GM12864 (cell line): ENCODE data around the gene MRPL36.
"Not testable (repeated sequence)": the region's sequence is repeated elsewhere in the genome, so short reads cannot be mapped to it uniquely, and the experiment has no call there.

ENCODE experiments used
- DNase-seq: peaks from one replicate; pipeline ENCODE4 v3.0.0-alpha.2; 2011; ENCODE audit warnings: low read depth
- H3K4me3 ChIP-seq: 2 replicates; pipeline ENCODE4 v1.5.1; 2011; ENCODE audit warnings: mild to moderate bottlenecking, low read depth, low read length, control low read depth
- TF ChIP-seq, protein P1 (sequence below): IDR thresholded peaks from 2 replicates; pipeline ENCODE4 v1.5.1; 2011; ENCODE audit warnings: low read depth, mild to moderate bottlenecking, moderate library complexity, low read length, control low read depth, inconsistent platforms; ENCODE audit errors: missing control alignments

The MRPL36 gene

DNA sequence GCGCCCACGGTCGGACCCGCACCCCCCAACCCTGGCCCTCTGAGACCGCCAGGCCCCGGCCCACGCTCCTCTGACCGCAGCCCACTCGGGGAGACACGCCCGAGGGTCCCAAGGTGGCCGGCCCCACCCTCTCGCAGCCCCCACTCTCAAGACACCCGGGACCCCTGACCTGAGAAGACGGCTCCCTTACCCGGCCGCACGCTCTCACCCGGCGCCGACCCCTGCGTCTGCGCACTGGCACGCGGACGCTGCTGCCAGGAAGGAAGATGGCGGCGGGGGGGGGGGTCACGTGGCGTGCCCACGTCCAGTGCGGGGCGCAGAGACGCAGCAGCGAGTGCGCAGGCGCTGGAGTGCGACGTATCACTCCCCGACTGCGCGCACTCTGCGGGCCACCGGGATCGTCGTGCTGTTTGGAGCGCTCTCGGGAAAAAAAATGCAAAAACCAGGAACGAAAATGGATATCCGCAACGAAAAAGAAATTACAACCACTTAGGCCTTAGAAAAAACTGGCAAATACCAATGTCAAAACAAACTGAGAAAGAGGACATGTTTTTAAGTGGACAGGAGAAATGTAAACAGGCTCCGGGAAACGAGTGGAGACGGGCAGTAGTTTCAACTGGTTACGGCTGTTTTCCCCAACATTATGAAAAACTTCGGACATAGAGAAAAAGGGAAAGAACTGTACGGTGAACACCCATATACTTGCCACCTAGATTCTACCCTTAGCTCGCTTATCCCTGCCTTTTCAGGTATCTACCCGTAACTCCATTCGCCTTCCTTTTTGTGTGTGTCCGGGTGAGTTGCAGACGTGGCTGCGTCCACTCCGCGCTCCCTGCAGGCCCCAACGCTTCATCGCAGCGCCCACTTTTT is at the start of gene MRPL36:
TSS of gene MRPL36 (minus strand) at position 236 of the 870 bp plus-strand sequence. CDS start 902 bp downstream, outside the sequence.
- TF ChIP-seq, protein P1, sequence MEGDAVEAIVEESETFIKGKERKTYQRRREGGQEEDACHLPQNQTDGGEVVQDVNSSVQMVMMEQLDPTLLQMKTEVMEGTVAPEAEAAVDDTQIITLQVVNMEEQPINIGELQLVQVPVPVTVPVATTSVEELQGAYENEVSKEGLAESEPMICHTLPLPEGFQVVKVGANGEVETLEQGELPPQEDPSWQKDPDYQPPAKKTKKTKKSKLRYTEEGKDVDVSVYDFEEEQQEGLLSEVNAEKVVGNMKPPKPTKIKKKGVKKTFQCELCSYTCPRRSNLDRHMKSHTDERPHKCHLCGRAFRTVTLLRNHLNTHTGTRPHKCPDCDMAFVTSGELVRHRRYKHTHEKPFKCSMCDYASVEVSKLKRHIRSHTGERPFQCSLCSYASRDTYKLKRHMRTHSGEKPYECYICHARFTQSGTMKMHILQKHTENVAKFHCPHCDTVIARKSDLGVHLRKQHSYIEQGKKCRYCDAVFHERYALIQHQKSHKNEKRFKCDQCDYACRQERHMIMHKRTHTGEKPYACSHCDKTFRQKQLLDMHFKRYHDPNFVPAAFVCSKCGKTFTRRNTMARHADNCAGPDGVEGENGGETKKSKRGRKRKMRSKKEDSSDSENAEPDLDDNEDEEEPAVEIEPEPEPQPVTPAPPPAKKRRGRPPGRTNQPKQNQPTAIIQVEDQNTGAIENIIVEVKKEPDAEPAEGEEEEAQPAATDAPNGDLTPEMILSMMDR, result no peak
- H3K4me3 ChIP-seq, result peak within 1 kb of the TSS; percentile 98
- DNase-seq, result peak; percentile 64

DNA sequence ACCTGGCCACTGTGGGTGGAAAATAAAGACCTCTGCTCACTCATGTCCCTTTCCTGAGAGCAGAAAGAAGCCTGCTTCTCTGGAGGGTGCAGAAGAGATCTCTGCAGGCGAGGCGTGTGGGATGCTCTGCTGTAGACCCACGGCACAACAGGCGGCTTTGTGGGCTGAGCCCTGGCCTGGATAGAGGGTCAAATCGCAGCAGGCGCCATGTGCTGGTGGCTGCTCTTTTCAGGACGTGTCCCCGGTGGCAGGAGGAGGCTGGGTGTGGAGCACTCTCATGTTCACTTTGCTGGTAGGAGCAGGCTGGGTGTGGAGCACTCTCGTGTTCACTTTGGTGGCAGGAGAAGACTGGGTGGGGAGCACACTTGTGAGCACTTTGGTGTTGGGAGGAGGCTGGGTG is 48.0 kb upstream of the MRPL36 start:
- TF ChIP-seq, protein P1, result no peak
- no peak overlapping the region for H3K4me3 ChIP-seq
- DNase-seq, result no peak

DNA sequence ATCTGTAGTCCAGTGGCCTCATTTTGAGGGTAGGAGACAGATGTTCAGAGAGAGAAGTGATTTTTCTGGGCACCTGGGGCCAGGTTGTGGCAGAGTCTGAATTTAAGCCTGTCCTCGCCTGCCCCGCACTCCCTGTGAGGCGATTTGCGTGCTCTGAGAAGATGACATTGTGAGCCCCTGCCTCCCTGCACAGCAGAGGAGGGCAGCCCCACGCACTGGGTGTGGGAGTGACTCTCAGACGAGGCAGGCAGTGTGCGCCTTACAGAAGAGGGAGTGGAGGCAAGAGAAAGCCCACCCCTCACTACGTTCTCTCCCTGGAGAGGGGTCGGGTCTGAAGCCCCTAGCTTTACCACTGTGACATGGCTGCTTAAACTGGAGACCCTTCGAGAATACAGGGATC is 47.4 kb upstream of the MRPL36 start:
- DNase-seq, result no peak

DNA sequence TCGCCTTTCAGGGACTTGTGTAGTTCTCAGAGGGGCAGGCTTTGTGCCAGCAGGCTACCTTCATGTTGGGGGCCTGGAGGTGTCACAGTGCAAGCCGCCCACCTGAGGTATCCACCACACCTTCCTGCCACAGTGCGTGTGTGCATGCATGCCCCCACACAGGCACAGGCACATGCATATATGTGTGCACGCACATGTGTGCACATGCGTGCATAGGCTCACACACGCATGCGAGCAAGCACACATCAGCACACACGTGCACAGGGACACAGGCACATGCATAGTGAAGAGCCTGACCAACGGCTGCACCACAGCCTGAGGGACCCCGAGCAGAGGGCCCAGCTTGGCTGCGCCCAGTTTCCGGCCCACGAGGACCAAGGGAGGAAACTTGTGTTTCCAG is 46.9 kb upstream of the MRPL36 start:
- TF ChIP-seq, protein P1, result no peak
- H3K4me3 ChIP-seq, result no peak overlapping the region
- DNase-seq, result no peak

More for the DNA sequence above, 47.4 kb upstream of the MRPL36 start:
- TF ChIP-seq, protein P1, result no peak
- H3K4me3 ChIP-seq, result no peak overlapping the region

DNA sequence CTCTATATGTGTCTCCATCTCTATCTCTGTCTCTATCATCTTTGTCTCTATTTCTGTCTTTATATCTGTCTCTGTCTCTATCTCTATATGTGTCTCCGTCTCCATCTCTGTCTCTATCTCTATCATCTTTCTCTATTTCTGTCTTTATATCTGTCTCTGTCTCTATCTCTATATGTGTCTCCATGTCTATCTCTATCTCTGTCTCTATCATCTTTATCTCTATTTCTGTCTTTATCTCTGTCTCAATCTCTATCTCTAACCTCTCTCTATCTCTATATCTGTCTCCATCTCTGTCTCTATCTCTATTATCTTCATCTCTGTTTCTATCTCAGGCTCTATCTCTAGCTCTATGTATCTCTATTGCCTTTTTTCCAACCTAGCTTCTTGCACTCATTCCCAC is 46.1 kb upstream of the MRPL36 start:
- H3K4me3 ChIP-seq, result no peak overlapping the region
- TF ChIP-seq, protein P1, result no peak
- no peak for DNase-seq

DNA sequence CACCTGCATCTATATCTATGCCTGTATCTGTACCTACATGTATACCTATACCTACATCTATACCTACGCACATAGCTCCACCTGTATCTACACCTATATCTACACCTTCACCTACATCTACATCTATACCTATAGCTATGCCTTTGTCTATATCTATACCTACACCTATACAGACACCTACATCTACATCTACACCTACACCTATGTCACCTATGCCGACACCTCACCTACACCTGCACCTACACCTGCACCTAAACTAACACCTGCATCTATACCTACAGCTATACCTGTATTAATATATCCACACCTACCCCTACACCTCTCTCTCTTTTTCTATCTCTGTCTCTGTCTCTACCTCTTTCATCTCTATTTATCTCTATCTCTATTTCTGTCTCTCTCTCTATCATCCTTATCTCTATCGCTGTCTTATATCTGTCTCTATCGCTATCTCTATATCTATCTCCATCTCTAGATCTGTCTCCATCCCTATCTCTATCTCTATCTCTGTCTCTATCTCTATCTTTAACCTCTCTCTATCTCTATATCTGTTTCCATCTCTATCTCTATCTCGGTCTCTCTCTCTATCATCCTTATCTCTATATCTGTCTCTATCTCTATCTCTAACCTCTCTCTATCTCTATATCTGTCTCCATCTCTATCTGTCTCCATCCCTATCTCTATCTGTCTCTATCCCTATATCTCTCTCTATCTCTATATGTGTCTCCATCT is 45.2 kb upstream of the MRPL36 start:
- TF ChIP-seq, protein P1, result no peak

DNA sequence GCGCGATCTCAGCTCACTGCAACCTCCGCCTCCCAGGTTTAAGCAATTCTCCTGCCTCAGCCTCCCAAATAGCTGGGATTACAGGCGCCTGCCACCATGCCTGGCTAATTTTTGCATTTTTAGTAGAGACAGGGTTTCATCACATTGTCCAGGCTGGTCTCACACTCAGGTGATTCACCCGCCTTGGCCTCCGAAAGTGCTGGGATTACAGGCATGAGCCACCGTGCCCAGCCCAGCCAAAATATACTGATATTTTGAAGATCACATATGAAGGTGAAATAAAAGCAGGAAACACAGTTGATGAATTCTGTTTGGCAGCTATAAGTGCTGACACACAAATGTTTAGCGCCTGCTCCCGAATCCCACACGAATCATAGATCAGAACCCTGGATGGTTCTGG is 44.1 kb upstream of the MRPL36 start:
- DNase-seq, H3K4me3 ChIP-seq: not testable (repeated sequence)

More for the DNA sequence above, 45.2 kb upstream of the MRPL36 start:
- no peak for DNase-seq
- H3K4me3 ChIP-seq, result no peak overlapping the region
